Esophagus squamous epithelium (tissue), 5 donors: ENCODE measurements around the gene GMCL2. TPM values are rescaled to one million over a fixed set of nuclear protein-coding genes. Genes with fewer than 3 reads are reported as not detected.

Experiments
- DNase-seq: peaks from one replicate; lab custom pipeline; 2025; lab: John Stamatoyannopoulos, UW
- H3K27ac ChIP-seq, 4 donors: fragments of 200-600 bp; sonication (generic); one replicate each; pipeline ENCODE4 v1.5.1; 2016 to 2019; ENCODE audit warnings: mild to moderate bottlenecking in 1 of 4
- H3K27me3 ChIP-seq, 4 donors: fragments of 200-600 bp; sonication (generic); 1 replicate in 3 of 4; 2 replicates in 1 of 4; pipeline versions ENCODE4 v1.5.1 to v1.6.0; 2017 to 2021; ENCODE audit warnings: antibody characterized with exemption in 1 of 4
- H3K36me3 ChIP-seq, 3 donors: fragments of 200-600 bp; sonication (generic); one replicate each; pipeline ENCODE4 v1.5.1; 2016 to 2019
- H3K4me1 ChIP-seq, 3 donors: fragments of 200-600 bp; sonication (generic); one replicate each; pipeline ENCODE4 v1.5.1; 2017 to 2019
- H3K4me3 ChIP-seq, 4 donors: fragments of 200-600 bp; sonication (generic); 1 replicate in 3 of 4; 2 replicates in 1 of 4; pipeline ENCODE4 v1.5.1; 2016 to 2019; ENCODE audit warnings: mild to moderate bottlenecking in 2 of 4, moderate library complexity in 1 of 4
- H3K9me3 ChIP-seq, 3 donors: fragments of 200-600 bp; sonication (generic); one replicate each; pipeline ENCODE4 v1.5.1; 2016 to 2019
- POLR2A ChIP-seq, 4 donors: fragments of 450-650 bp; IDR thresholded peaks; one replicate each; pipeline ENCODE4 v1.6.1; 2017; ENCODE audit warnings: antibody characterized with exemption in 4 of 4, mild to moderate bottlenecking in 4 of 4, moderate library complexity in 3 of 4
- WGBS, 2 donors: methylation state at CpG; one replicate each; pipeline ENCODE4 v1.1.5; 2018; 5-methylcytosine and 5-hydroxymethylcytosine counted together
- intact Hi-C: fragments of 100-400 bp; cut with DNase I; formaldehyde crosslinking; loops from one replicate; pipeline ENCODE4 v1.15.0; 2022
- total RNA-seq, 4 donors: library from RNA; depleted of rRNA; stranded (reverse); fragments of >200 nt; gene quantifications; one replicate each; pipeline ENCODE4 v1.1.0, GENCODE V29; 2016
- TF ChIP-seq, protein P1 (sequence below), 6 experiments: fragments of 450-650 bp in 4 of 6; fragments of 200-600 bp in 2 of 6; sonication (generic) in 2 of 6; IDR thresholded peaks; one replicate each; pipeline ENCODE4 v1.5.1; 2016 to 2019; ENCODE audit warnings: antibody characterized with exemption in 6 of 6, mild to moderate bottlenecking in 4 of 6, moderate library complexity in 4 of 6
- donor health status: DM: yes; HTN: yes; CAD: no.

Gene GMCL2
- total RNA-seq, 4 donors from 2014 or later = not detected

DNA sequence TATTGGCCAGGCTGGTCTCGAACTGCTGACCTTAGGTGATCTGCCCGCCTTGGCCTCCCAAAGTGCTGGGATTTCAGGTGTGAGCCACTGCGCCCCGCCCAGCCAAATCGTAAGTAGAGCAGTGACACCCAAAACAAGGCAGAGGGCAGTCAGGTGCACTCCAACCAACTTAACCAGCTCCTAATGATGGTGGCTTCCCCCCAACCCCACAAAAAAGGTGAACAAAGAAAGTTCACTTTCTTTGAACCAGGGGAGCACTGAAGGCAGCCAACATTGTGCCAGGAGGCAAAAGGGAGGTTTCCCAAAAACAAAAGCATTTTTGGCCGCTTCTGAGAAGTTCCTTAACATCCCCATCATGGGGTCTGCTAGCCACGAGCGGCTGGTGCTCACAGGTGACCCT lies 9.6 kb downstream of the GMCL2 start:
- H3K36me3 ChIP-seq = no peaks in the 10 kb centered on the region
- H3K27me3 ChIP-seq = peaks cover 0 to 13% (median 0%) of the 10 kb centered on the region in 4 donors
- H3K4me1 ChIP-seq = no peaks in the 10 kb centered on the region
- H3K4me3 ChIP-seq = no peak overlapping the region
- no peak for DNase-seq
- 72 to 88% methylated on average over 2 to 6 of the region's 8 CpGs for WGBS, 2 donors
- no peak for TF ChIP-seq POLR2A (IDR thresholded peaks at IDR 0.05)
- TF ChIP-seq, protein P1, sequence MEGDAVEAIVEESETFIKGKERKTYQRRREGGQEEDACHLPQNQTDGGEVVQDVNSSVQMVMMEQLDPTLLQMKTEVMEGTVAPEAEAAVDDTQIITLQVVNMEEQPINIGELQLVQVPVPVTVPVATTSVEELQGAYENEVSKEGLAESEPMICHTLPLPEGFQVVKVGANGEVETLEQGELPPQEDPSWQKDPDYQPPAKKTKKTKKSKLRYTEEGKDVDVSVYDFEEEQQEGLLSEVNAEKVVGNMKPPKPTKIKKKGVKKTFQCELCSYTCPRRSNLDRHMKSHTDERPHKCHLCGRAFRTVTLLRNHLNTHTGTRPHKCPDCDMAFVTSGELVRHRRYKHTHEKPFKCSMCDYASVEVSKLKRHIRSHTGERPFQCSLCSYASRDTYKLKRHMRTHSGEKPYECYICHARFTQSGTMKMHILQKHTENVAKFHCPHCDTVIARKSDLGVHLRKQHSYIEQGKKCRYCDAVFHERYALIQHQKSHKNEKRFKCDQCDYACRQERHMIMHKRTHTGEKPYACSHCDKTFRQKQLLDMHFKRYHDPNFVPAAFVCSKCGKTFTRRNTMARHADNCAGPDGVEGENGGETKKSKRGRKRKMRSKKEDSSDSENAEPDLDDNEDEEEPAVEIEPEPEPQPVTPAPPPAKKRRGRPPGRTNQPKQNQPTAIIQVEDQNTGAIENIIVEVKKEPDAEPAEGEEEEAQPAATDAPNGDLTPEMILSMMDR (IDR thresholded peaks at IDR 0.05) = no peak
- H3K9me3 ChIP-seq = peaks cover 0 to 5% (median 0%) of the 10 kb centered on the region in 3 donors
- H3K27ac ChIP-seq = no peak overlapping the region
- intact Hi-C loops = no loop called here

DNA sequence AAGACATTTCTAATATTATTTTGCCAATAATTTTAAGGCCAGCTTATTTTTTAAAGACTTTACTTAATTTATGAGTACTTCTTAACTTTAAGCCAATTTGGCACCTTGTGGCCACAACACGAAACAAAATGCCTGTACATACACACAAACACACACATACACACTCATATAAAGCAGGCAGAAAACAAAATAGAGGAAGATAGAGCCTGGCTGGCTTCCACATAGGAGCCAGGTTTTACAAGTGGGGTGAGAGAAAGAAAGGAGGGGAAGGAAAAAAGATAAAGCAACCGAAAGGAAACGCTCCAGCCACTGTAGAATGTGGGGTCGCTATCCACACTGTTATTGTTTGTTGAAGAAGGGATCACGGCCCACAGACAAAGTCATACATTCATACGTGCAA lies 10.4 kb downstream of the GMCL2 start:
- Histone ChIP-seq H3K36me3 (no peaks in the 10 kb centered on the region), H3K4me3 (no peak overlapping the region), H3K27me3 (peaks cover 0 to 13% (median 0%) of the 10 kb centered on the region in 4 donors), H3K4me1 (no peaks in the 10 kb centered on the region), H3K27ac (no peak overlapping the region), H3K9me3 (peaks cover 0 to 5% (median 0%) of the 10 kb centered on the region in 3 donors)
- no peak for DNase-seq
- intact Hi-C loops = no loop called here
- 61 to 68% methylated on average over 6 of the region's 6 CpGs for WGBS, 2 donors
- no peak for TF ChIP-seq POLR2A (IDR thresholded peaks at IDR 0.05)
- TF ChIP-seq, protein P1 (IDR thresholded peaks at IDR 0.05) = no peak

DNA sequence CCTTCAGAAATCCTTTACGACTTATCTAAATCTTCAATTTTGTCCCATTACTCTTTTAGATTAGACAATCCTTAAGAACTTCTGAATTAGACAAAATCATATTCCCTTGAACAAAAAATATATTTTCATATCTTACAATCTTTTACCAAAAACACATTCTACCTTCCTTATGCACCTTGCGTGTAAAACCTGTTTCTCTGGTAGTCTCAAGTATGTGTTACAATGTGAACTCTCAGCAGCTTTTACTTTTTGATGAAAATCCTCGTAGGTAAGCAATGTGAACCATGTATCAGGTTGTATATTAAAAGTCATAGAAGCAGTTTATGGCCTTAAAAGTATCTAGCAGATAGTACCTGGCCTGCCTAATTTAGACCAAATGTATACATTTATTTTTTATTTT lies 12.7 kb downstream of the GMCL2 start:
- Histone ChIP-seq H3K4me3 (no peak overlapping the region), H3K4me1 (no peaks in the 10 kb centered on the region), H3K36me3 (no peaks in the 10 kb centered on the region), H3K27me3 (peaks cover 0 to under 1% (median 0%) of the 10 kb centered on the region in 4 donors), H3K9me3 (peaks cover 0 to 2% (median 0%) of the 10 kb centered on the region in 3 donors), H3K27ac (no peak overlapping the region)
- no peak for DNase-seq
- 77 to 89% methylated on average over 3 of the region's 3 CpGs for WGBS, 2 donors
- intact Hi-C loops = no loop called here
- TF ChIP-seq POLR2A (IDR thresholded peaks at IDR 0.05) = no peak
- TF ChIP-seq, protein P1 (IDR thresholded peaks at IDR 0.05) = no peak

DNA sequence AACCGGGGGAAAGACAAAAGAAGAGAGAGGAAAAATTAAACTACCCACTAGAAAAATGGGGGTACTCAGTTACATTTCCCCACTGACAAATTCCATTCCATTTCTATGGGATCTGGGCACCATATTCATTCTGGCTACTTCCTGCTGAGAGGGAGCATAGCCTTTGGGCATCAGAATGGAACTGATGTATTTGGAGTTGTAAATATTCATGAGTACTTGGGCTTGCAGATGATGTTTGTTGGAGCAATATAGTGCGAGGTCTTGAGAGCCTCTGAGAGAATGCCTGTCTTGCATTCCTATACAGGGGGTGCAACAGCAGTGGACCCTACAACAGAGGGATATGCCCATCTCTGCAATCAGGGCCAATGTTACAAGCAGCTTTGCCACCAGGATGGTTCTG lies 16.7 kb downstream of the GMCL2 start:
- no peaks in the 10 kb centered on the region for H3K4me1 ChIP-seq
- peaks cover 0 to 12% (median 0%) of the 10 kb centered on the region in 4 donors for H3K27me3 ChIP-seq
- no peak for TF ChIP-seq POLR2A (IDR thresholded peaks at IDR 0.05)
- TF ChIP-seq, protein P1 (IDR thresholded peaks at IDR 0.05) = no peak
- H3K36me3 ChIP-seq = no peaks in the 10 kb centered on the region
- no peak overlapping the region for H3K27ac ChIP-seq
- intact Hi-C loops = no loop called here
- WGBS, 2 donors = 83 to 93% methylated on average over 2 of the region's 2 CpGs
- H3K4me3 ChIP-seq = no peak overlapping the region
- no peak for DNase-seq
- no peaks in the 10 kb centered on the region for H3K9me3 ChIP-seq

- intact Hi-C loops = loop anchor here (2.0 kb wide), 1 partner anchor 93 kb away; no protein-coding TSS in a partner anchor
- Histone ChIP-seq H3K9me3 (no peaks in the 10 kb centered on the region), H3K4me1 (peaks cover 8 to 10% (median 8%) of the 10 kb centered on the region in 3 donors), H3K27me3 (peaks cover 0 to 47% (median 0%) of the 10 kb centered on the region in 4 donors), H3K4me3 (no peak overlapping the region), H3K27ac (no peak overlapping the region), H3K36me3 (no peaks in the 10 kb centered on the region)
- TF ChIP-seq, protein P1 (IDR thresholded peaks at IDR 0.05) = no peak
- TF ChIP-seq POLR2A (IDR thresholded peaks at IDR 0.05) = no peak
- 20 to 58% methylated on average over 7 to 16 of the region's 38 CpGs for WGBS, 2 donors
- no peak for DNase-seq
These were observed 21.6 kb downstream of the GMCL2 start for GRCh38 chr5:178165581-178165980.
